H9 (cell line): Measurements from ENCODE around the gene ATRN. TPM values are rescaled to one million over a fixed set of nuclear protein-coding genes. Genes with fewer than 3 reads are reported as not detected.

ENCODE experiments used
- DNase-seq: peaks from one replicate; pipeline ENCODE4 v3.0.0-alpha.2; 2017
- H2AFZ ChIP-seq: one replicate; pipeline ENCODE4 v1.6.1; 2013; ENCODE audit warnings: mild to moderate bottlenecking, low read length, control low read depth, moderate library complexity
- H2AK5ac ChIP-seq: 2 replicates; pipeline ENCODE4 v1.6.1; 2013; ENCODE audit warnings: low read length, control low read depth, mixed read lengths; ENCODE audit not compliant: insufficient read length
- H2BK120ac ChIP-seq: one replicate; pipeline ENCODE4 v1.6.1; 2013; ENCODE audit warnings: low read depth, mild to moderate bottlenecking, low read length, control low read depth, inconsistent platforms; ENCODE audit not compliant: poor library complexity, severe bottlenecking
- H2BK12ac ChIP-seq: 2 replicates; pipeline ENCODE4 v1.6.1; 2013; ENCODE audit warnings: low read length, control low read depth, mixed read lengths, low read depth; ENCODE audit not compliant: insufficient read length
- H2BK15ac ChIP-seq: 2 replicates; pipeline ENCODE4 v1.6.1; 2013; ENCODE audit warnings: low read depth, low read length, control low read depth
- H2BK20ac ChIP-seq: one replicate; pipeline ENCODE4 v1.6.1; 2013; ENCODE audit warnings: low read depth, mild to moderate bottlenecking, low read length, control low read depth, inconsistent platforms; ENCODE audit not compliant: poor library complexity, severe bottlenecking
- H2BK5ac ChIP-seq: 2 replicates; pipeline ENCODE4 v1.6.1; 2013; ENCODE audit warnings: low read length, control low read depth, mixed read lengths; ENCODE audit not compliant: insufficient read length
- H3K14ac ChIP-seq: 2 replicates; pipeline ENCODE4 v1.6.1; 2013; ENCODE audit warnings: low read length, control low read depth; ENCODE audit not compliant: insufficient read depth
- H3K18ac ChIP-seq: 2 replicates; pipeline ENCODE4 v1.6.1; 2013; ENCODE audit warnings: low read depth, mild to moderate bottlenecking, mixed read lengths, low read length, control low read depth; ENCODE audit not compliant: insufficient read length
- H3K23ac ChIP-seq: 2 replicates; pipeline ENCODE4 v1.6.1; 2013; ENCODE audit warnings: low read length, control low read depth, mixed read lengths, low read depth; ENCODE audit not compliant: insufficient read length
- H3K23me2 ChIP-seq: 2 replicates; pipeline ENCODE4 v1.6.1; 2013; ENCODE audit warnings: low read depth, mild to moderate bottlenecking, mixed read lengths, low read length, control low read depth; ENCODE audit not compliant: insufficient read length, poor library complexity, severe bottlenecking
- H3K27ac ChIP-seq: 2 replicates; pipeline ENCODE4 v1.5.1; 2013; ENCODE audit warnings: low read length, control low read depth, mixed read lengths, low read depth; ENCODE audit not compliant: insufficient read length
- H3K27me3 ChIP-seq: 2 replicates; pipeline ENCODE4 v1.6.1; 2013; ENCODE audit warnings: low read length, control low read depth, inconsistent platforms; ENCODE audit not compliant: insufficient read depth
- H3K4ac ChIP-seq: 2 replicates; pipeline ENCODE4 v1.6.1; 2013; ENCODE audit warnings: low read depth, mild to moderate bottlenecking, control low read depth, inconsistent platforms, low read length, moderate library complexity
- H3K4me1 ChIP-seq: 2 replicates; pipeline ENCODE4 v1.6.1; 2013; ENCODE audit warnings: low read length, control low read depth, inconsistent platforms; ENCODE audit not compliant: insufficient read depth
- H3K4me2 ChIP-seq: 2 replicates; pipeline ENCODE4 v1.6.1; 2013; ENCODE audit warnings: low read length, control low read depth, mixed read lengths; ENCODE audit not compliant: insufficient read length, insufficient read depth
- H3K56ac ChIP-seq: 2 replicates; pipeline ENCODE4 v1.6.1; 2013; ENCODE audit warnings: low read depth, mild to moderate bottlenecking, mixed read lengths, low read length, control low read depth; ENCODE audit not compliant: insufficient read length
- H3K79me1 ChIP-seq: 2 replicates; pipeline ENCODE4 v1.6.1; 2013; ENCODE audit warnings: low read depth, mild to moderate bottlenecking, moderate library complexity, low read length, control low read depth, inconsistent platforms; ENCODE audit not compliant: insufficient read depth, poor library complexity, severe bottlenecking
- H3K79me2 ChIP-seq: 2 replicates; pipeline ENCODE4 v1.6.1; 2013; ENCODE audit warnings: low read length, control low read depth, inconsistent platforms; ENCODE audit not compliant: insufficient read depth
- H3K9ac ChIP-seq: 2 replicates; pipeline ENCODE4 v1.6.1; 2013; ENCODE audit warnings: low read length, control low read depth, mixed read lengths; ENCODE audit not compliant: insufficient read length; ENCODE audit errors: extremely low read depth
- H3K9me3 ChIP-seq: one replicate; pipeline ENCODE4 v1.6.1; 2013; ENCODE audit warnings: low read depth, low read length, inconsistent platforms; ENCODE audit not compliant: control insufficient read depth
- H3T11ph ChIP-seq: one replicate; pipeline ENCODE4 v1.6.1; 2013; ENCODE audit warnings: mild to moderate bottlenecking, low read length, control low read depth, inconsistent platforms
- H4K20me1 ChIP-seq: one replicate; pipeline ENCODE4 v1.6.1; 2013; ENCODE audit not compliant: control insufficient read depth, insufficient read length, insufficient read depth
- H4K5ac ChIP-seq: 2 replicates; pipeline ENCODE4 v1.6.1; 2013; ENCODE audit warnings: low read depth, mild to moderate bottlenecking, mixed read lengths, low read length, control low read depth; ENCODE audit not compliant: insufficient read length
- H4K8ac ChIP-seq: replicated peaks from 2 replicates; pipeline ENCODE4 v1.6.1; 2013; ENCODE audit warnings: low read length, control low read depth, mixed read lengths, low read depth; ENCODE audit not compliant: insufficient read length
- H4K91ac ChIP-seq: 2 replicates; pipeline ENCODE4 v1.6.1; 2013; ENCODE audit warnings: low read depth, mild to moderate bottlenecking, moderate library complexity, mixed read lengths, low read length, control low read depth; ENCODE audit not compliant: insufficient read length
- H3K27ac Mint-ChIP-seq, 3 experiments: 2 replicates in 2 of 3; 3 replicates in 1 of 3; pipeline ENCODE4 v1.8.0; 2020 to 2021; ENCODE audit warnings: mixed read lengths in 3 of 3, mild to moderate bottlenecking in 1 of 3, moderate library complexity in 1 of 3
- H3K27me3 Mint-ChIP-seq: 2 replicates; pipeline ENCODE4 v1.8.0; 2021; ENCODE audit warnings: low read depth, mild to moderate bottlenecking, moderate library complexity, mixed read lengths
- H3K36me3 Mint-ChIP-seq, 3 experiments: 2 replicates in 2 of 3; 3 replicates in 1 of 3; pipeline ENCODE4 v1.8.0; 2020 to 2021; ENCODE audit warnings: low read depth in 3 of 3, mixed read lengths in 3 of 3; ENCODE audit not compliant: insufficient read depth in 1 of 3
- H3K4me1 Mint-ChIP-seq, 2 experiments: 2 replicates each; pipeline ENCODE4 v1.8.0; 2020; ENCODE audit warnings: mixed read lengths in 2 of 2
- H3K4me3 Mint-ChIP-seq, 2 experiments: 2 replicates in 1 of 2; 3 replicates in 1 of 2; pipeline ENCODE4 v1.8.0; 2020 to 2021; ENCODE audit warnings: mild to moderate bottlenecking in 2 of 2, mixed read lengths in 2 of 2, moderate library complexity in 1 of 2
- H3K9me3 Mint-ChIP-seq, 2 experiments: 2 replicates in 1 of 2; 3 replicates in 1 of 2; pipeline ENCODE4 v1.8.0; 2020; ENCODE audit warnings: mild to moderate bottlenecking in 2 of 2, mixed read lengths in 2 of 2, moderate library complexity in 1 of 2
- WGBS: extraction: QIAGEN DNeasy Blood & Tissue Kit; methylation state at CpG from one replicate; pipeline ENCODE4 v1.1.7; 2013; ENCODE audit warnings: missing lambda C conversion rate, low lambda C conversion rate, mixed read lengths; ENCODE audit not compliant: insufficient read length; ENCODE audit errors: extremely low coverage; 5-methylcytosine and 5-hydroxymethylcytosine counted together
- total RNA-seq: library from RNA; stranded (reverse); gene quantifications from 2 replicates; pipeline ENCODE4 v1.2.1, GENCODE V29; 2021
- TF ChIP-seq, protein P1 (sequence below): fragments of 200-600 bp; sonication (generic); conservative IDR thresholded peaks from 3 replicates; pipeline ENCODE4 v1.8.0; 2021; ENCODE audit warnings: antibody characterized with exemption, mild to moderate bottlenecking

Gene ATRN
- total RNA-seq, 1 experiment from 2014 or later: 23.1 TPM

DNA sequence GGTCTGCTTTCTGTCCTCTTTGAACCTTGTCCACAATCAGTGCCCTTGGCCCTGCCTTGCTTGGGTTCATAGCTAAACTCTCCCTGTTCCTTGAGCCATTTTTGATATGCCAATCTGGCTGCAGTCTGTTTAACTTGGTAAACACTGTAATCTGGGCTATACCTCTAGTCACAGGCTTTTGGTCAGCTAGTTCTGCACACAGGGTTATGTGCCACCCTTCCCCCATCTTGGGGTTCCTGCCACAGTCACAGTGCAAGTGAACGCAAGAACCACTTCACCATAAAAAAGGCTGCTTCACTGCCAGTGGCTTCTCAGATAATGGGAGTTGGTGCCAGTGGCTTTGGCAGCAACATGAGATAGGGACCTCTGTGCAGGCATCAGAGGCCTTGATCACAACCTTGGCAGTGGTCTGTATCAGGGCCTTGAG, 10.9 kb upstream of the ATRN start:
- Mint-ChIP-seq H3K4me3 (no peak overlapping the region), H3K36me3 (no peaks in the 10 kb centered on the region), H3K9me3 (no peaks in the 10 kb centered on the region; a peak in 1 of 5 replicates), H3K27me3 (peaks cover 15% of the 10 kb centered on the region), H3K27ac (no peak overlapping the region; a peak in 1 of 7 replicates), H3K4me1 (peaks cover 16 to 19% of the 10 kb centered on the region in 2 experiments)
- H3K18ac ChIP-seq: no peak overlapping the region
- H2AFZ ChIP-seq: no peak overlapping the region
- H3T11ph ChIP-seq: no peak overlapping the region
- no peak overlapping the region for H2BK12ac ChIP-seq
- H3K27me3 ChIP-seq: no peaks in the 10 kb centered on the region
- H3K14ac ChIP-seq: no peak overlapping the region
- H2AK5ac ChIP-seq: no peak overlapping the region
- H3K56ac ChIP-seq: no peak overlapping the region
- H3K23me2 ChIP-seq: no peaks in the 10 kb centered on the region
- no peak overlapping the region for H4K8ac ChIP-seq
- no peaks in the 10 kb centered on the region for H3K79me2 ChIP-seq
- no peak overlapping the region for H3K23ac ChIP-seq
- H2BK15ac ChIP-seq: no peak overlapping the region
- no peaks in the 10 kb centered on the region for H3K79me1 ChIP-seq
- DNase-seq: no peak
- TF ChIP-seq, protein P1, sequence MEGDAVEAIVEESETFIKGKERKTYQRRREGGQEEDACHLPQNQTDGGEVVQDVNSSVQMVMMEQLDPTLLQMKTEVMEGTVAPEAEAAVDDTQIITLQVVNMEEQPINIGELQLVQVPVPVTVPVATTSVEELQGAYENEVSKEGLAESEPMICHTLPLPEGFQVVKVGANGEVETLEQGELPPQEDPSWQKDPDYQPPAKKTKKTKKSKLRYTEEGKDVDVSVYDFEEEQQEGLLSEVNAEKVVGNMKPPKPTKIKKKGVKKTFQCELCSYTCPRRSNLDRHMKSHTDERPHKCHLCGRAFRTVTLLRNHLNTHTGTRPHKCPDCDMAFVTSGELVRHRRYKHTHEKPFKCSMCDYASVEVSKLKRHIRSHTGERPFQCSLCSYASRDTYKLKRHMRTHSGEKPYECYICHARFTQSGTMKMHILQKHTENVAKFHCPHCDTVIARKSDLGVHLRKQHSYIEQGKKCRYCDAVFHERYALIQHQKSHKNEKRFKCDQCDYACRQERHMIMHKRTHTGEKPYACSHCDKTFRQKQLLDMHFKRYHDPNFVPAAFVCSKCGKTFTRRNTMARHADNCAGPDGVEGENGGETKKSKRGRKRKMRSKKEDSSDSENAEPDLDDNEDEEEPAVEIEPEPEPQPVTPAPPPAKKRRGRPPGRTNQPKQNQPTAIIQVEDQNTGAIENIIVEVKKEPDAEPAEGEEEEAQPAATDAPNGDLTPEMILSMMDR: no peak
- H3K4me1 ChIP-seq: no peaks in the 10 kb centered on the region
- no peaks in the 10 kb centered on the region for H4K20me1 ChIP-seq
- no peak overlapping the region for H2BK120ac ChIP-seq
- no peaks in the 10 kb centered on the region for H3K9me3 ChIP-seq
- no peak overlapping the region for H2BK5ac ChIP-seq
- no peak overlapping the region for H3K4me2 ChIP-seq
- H4K91ac ChIP-seq: no peak overlapping the region
- no peak overlapping the region for H3K9ac ChIP-seq
- no peak overlapping the region for H3K4ac ChIP-seq
- no peak overlapping the region for H3K27ac ChIP-seq
- H4K5ac ChIP-seq: no peak overlapping the region
- no peak overlapping the region for H2BK20ac ChIP-seq
- no CpG with 5 or more reads among the region's 1 CpG for WGBS
